ENCODE measurements around the gene SOX6.

SOX6 gene

DNA sequence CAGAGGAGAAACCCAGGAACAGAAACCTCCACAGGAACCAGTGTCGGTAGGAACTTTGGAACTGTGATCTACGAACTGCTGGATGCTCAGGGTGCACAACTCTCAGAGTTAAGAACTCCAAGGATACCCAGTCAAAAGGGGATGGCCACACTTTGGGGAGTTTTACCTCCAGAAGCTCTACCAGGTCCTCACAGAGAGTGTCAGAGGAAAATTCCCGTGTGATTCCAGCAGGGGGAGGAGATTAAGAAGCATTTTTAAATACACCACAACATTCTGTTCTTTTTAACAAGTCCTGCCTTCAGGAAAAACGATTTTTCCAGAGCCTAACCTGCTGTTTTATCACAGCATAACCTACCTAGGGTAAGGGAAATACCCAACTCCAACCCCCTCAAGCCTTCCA lies 104.0 kb downstream of the SOX6 start:
- H3K9me3 ChIP-seq (ENCODE audit: control insufficient read depth, insufficient read depth, low read length), result no peaks in the 10 kb centered on the region
- no peak for TF ChIP-seq EZH2phosphoT487 (IDR thresholded peaks at IDR 0.05; ENCODE audit: borderline replicate concordance, low read length)

DNA sequence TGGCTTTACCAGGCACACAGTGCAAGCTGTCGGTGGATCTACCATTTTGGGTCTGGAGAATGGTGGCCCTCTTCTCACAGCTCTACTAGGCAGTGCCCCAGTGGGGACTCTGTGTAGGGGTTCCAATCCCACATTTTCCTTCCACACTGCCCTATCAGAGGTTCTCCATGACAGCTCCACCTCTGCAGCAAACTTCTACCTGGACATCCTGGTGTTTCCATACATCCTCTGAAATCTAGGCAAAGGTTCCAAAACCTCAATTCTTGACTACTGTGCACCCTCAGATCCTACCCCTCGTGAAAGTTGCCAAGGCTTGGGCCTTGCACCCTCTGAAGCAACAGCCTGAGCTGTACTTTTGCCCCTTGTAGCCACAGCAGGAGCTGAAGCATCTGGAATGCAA lies 108.1 kb downstream of the SOX6 start:
- Histone ChIP-seq H3K4me3 (ENCODE audit: low read length) (no peak overlapping the region), H3K4me2 (ENCODE audit: low read length) (no peak overlapping the region), H3K9me3 (ENCODE audit: control insufficient read depth, insufficient read depth, low read length) (no peaks in the 10 kb centered on the region), H3K27me3 (ENCODE audit: control insufficient read depth, low read length) (no peaks in the 10 kb centered on the region), H3F3A (ENCODE audit: control insufficient read depth, insufficient read depth) (no peaks in the 10 kb centered on the region), H3K36me3 (ENCODE audit: control insufficient read depth, low read length) (no peaks in the 10 kb centered on the region), H4K20me1 (ENCODE audit: control insufficient read depth, insufficient read depth, low read depth, low read length) (no peaks in the 10 kb centered on the region), H3K27ac (ENCODE audit: low read depth, low read length) (no peak overlapping the region), H3K4me1 (ENCODE audit: control insufficient read depth, low read length) (no peaks in the 10 kb centered on the region), H3K9me2 (replicated peaks; ENCODE audit: control insufficient read depth, low read length) (no peaks in the 10 kb centered on the region), H3K79me2 (ENCODE audit: control insufficient read depth, low read length) (no peaks in the 10 kb centered on the region)
- TF ChIP-seq EZH2phosphoT487 (IDR thresholded peaks at IDR 0.05; ENCODE audit: borderline replicate concordance, low read length), result no peak
- TF ChIP-seq, protein P1, sequence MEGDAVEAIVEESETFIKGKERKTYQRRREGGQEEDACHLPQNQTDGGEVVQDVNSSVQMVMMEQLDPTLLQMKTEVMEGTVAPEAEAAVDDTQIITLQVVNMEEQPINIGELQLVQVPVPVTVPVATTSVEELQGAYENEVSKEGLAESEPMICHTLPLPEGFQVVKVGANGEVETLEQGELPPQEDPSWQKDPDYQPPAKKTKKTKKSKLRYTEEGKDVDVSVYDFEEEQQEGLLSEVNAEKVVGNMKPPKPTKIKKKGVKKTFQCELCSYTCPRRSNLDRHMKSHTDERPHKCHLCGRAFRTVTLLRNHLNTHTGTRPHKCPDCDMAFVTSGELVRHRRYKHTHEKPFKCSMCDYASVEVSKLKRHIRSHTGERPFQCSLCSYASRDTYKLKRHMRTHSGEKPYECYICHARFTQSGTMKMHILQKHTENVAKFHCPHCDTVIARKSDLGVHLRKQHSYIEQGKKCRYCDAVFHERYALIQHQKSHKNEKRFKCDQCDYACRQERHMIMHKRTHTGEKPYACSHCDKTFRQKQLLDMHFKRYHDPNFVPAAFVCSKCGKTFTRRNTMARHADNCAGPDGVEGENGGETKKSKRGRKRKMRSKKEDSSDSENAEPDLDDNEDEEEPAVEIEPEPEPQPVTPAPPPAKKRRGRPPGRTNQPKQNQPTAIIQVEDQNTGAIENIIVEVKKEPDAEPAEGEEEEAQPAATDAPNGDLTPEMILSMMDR (IDR thresholded peaks at IDR 0.05; ENCODE audit: low read depth, low read length, poor library complexity, severe bottlenecking), result no peak

More for the DNA sequence above, 104.0 kb downstream of the SOX6 start:
- Histone ChIP-seq H3K4me3 (ENCODE audit: low read length) (no peak overlapping the region), H3K27ac (ENCODE audit: low read depth, low read length) (no peak overlapping the region), H3K27me3 (ENCODE audit: control insufficient read depth, low read length) (no peaks in the 10 kb centered on the region), H3F3A (ENCODE audit: control insufficient read depth, insufficient read depth) (no peaks in the 10 kb centered on the region), H3K4me1 (ENCODE audit: control insufficient read depth, low read length) (no peaks in the 10 kb centered on the region), H4K20me1 (ENCODE audit: control insufficient read depth, insufficient read depth, low read depth, low read length) (no peaks in the 10 kb centered on the region), H3K36me3 (ENCODE audit: control insufficient read depth, low read length) (no peaks in the 10 kb centered on the region), H3K79me2 (ENCODE audit: control insufficient read depth, low read length) (no peaks in the 10 kb centered on the region), H3K4me2 (ENCODE audit: low read length) (no peak overlapping the region), H3K9me2 (replicated peaks; ENCODE audit: control insufficient read depth, low read length) (no peaks in the 10 kb centered on the region)

DNA sequence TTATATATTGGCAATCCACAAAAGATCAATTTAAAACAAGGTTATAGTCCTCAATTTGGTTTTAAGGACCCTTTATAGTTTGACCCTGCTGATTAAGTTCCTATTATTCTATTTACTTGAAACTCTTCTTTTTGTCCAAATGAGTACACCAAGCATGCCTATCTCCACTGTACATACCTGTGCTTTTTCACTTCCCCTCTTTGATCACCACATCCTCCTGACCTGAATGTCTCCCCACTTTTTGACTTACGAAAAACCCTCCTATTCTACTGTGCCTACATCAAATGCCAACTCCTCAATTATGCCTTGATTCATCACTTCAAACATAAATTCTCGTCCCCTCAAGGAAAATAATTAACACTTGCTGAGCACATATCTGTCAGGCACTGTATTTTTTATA lies 113.5 kb downstream of the SOX6 start:
- no peaks in the 10 kb centered on the region for H3K4me1 ChIP-seq (ENCODE audit: control insufficient read depth, low read length)
- H3K9me2 ChIP-seq (replicated peaks; ENCODE audit: control insufficient read depth, low read length), result no peaks in the 10 kb centered on the region
- H3F3A ChIP-seq (ENCODE audit: control insufficient read depth, insufficient read depth), result no peaks in the 10 kb centered on the region
- H3K27ac ChIP-seq (ENCODE audit: low read depth, low read length), result no peak overlapping the region
- no peaks in the 10 kb centered on the region for H4K20me1 ChIP-seq (ENCODE audit: control insufficient read depth, insufficient read depth, low read depth, low read length)
- H3K79me2 ChIP-seq (ENCODE audit: control insufficient read depth, low read length), result no peaks in the 10 kb centered on the region
- H3K4me2 ChIP-seq (ENCODE audit: low read length), result no peak overlapping the region
- H3K27me3 ChIP-seq (ENCODE audit: control insufficient read depth, low read length), result no peaks in the 10 kb centered on the region
- H3K9me3 ChIP-seq (ENCODE audit: control insufficient read depth, insufficient read depth, low read length), result no peaks in the 10 kb centered on the region
- H3K36me3 ChIP-seq (ENCODE audit: control insufficient read depth, low read length), result no peaks in the 10 kb centered on the region
- TF ChIP-seq, protein P1 (IDR thresholded peaks at IDR 0.05; ENCODE audit: low read depth, low read length, poor library complexity, severe bottlenecking), result no peak
- TF ChIP-seq EZH2phosphoT487 (IDR thresholded peaks at IDR 0.05; ENCODE audit: borderline replicate concordance, low read length), result no peak
- H3K4me3 ChIP-seq (ENCODE audit: low read length), result no peak overlapping the region

DNA sequence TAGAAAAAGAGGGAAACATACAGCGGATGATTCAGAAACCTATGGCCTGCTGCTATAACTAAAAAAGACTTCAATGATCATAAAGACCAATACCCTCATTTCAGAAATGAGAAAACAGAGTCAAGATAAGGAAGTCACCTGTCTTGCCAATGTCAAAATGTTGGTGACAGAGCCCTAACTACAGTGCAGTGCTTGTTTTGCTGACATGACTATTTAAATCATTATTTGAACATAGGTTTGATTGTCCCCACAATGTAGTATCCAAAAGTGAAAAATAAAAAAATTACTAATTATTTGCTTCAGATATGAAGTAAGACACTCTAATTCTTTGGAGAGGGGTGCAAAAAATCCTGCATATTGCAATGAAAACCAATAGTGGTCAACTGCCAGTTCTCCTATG lies 115.7 kb downstream of the SOX6 start:
- Histone ChIP-seq H3K27me3 (ENCODE audit: control insufficient read depth, low read length) (no peaks in the 10 kb centered on the region), H3K4me2 (ENCODE audit: low read length) (no peak overlapping the region), H3K4me3 (ENCODE audit: low read length) (no peak overlapping the region), H3K9me2 (replicated peaks; ENCODE audit: control insufficient read depth, low read length) (no peaks in the 10 kb centered on the region), H3K27ac (ENCODE audit: low read depth, low read length) (no peak overlapping the region), H3K9me3 (ENCODE audit: control insufficient read depth, insufficient read depth, low read length) (no peaks in the 10 kb centered on the region), H4K20me1 (ENCODE audit: control insufficient read depth, insufficient read depth, low read depth, low read length) (no peaks in the 10 kb centered on the region), H3F3A (ENCODE audit: control insufficient read depth, insufficient read depth) (no peaks in the 10 kb centered on the region), H3K4me1 (ENCODE audit: control insufficient read depth, low read length) (no peaks in the 10 kb centered on the region), H3K79me2 (ENCODE audit: control insufficient read depth, low read length) (no peaks in the 10 kb centered on the region), H3K36me3 (ENCODE audit: control insufficient read depth, low read length) (no peaks in the 10 kb centered on the region)
- TF ChIP-seq EZH2phosphoT487 (IDR thresholded peaks at IDR 0.05; ENCODE audit: borderline replicate concordance, low read length), result no peak
- TF ChIP-seq, protein P1 (IDR thresholded peaks at IDR 0.05; ENCODE audit: low read depth, low read length, poor library complexity, severe bottlenecking), result no peak
